Heart left ventricle (tissue), 16 donors: Measurements from ENCODE around the gene PARD6G. TPM values are rescaled to one million over a fixed set of nuclear protein-coding genes. Genes with fewer than 3 reads are reported as not detected.

Source experiments
- ATAC-seq, 4 donors: fragments of 200-7000 bp; cut with Tn5 transposase; one replicate each; pipeline ENCODE4 v1.9.1; 2020 to 2022; ENCODE audit warnings: moderate library complexity in 4 of 4, mild to moderate bottlenecking in 3 of 4, moderate number of reproducible peaks in 1 of 4
- DNase-seq, 5 donors: peaks; one replicate each; pipeline ENCODE4 v3.0.0-alpha.2; 2020
- H3K27ac ChIP-seq, 12 donors: fragments of 200-600 bp; sonication (generic) in 4 of 12; one replicate each; pipeline versions ENCODE4 v1.5.0 to v1.8.0; 2016 to 2022; ENCODE audit warnings: mild to moderate bottlenecking in 2 of 12
- H3K27me3 ChIP-seq, 9 donors: fragments of 200-600 bp; sonication (generic) in 2 of 9; one replicate each; pipeline versions ENCODE4 v1.5.1 to v1.8.0; 2016 to 2022; ENCODE audit warnings: mild to moderate bottlenecking in 3 of 9
- H3K36me3 ChIP-seq, 9 donors: fragments of 200-600 bp; sonication (generic) in 2 of 9; one replicate each; pipeline versions ENCODE4 v1.5.0 to v1.8.0; 2018 to 2022; ENCODE audit warnings: mild to moderate bottlenecking in 2 of 9
- H3K4me1 ChIP-seq, 12 donors: fragments of 200-600 bp; sonication (generic) in 4 of 12; one replicate each; pipeline versions ENCODE4 v1.5.0 to v1.8.0; 2016 to 2022; ENCODE audit warnings: mild to moderate bottlenecking in 3 of 12
- H3K4me3 ChIP-seq, 12 donors: fragments of 200-600 bp; sonication (generic) in 4 of 12; one replicate each; pipeline versions ENCODE4 v1.5.0 to v1.8.0; 2017 to 2022; ENCODE audit warnings: mild to moderate bottlenecking in 9 of 12, moderate library complexity in 4 of 12
- H3K9me3 ChIP-seq, 12 donors: fragments of 200-600 bp; sonication (generic) in 4 of 12; one replicate each; pipeline versions ENCODE4 v1.5.0 to v1.8.0; 2016 to 2022; ENCODE audit warnings: mild to moderate bottlenecking in 1 of 12
- CTCF ChIP-seq, 12 donors: fragments of 200-600 bp; sonication (generic) in 4 of 12; IDR thresholded peaks; one replicate each; pipeline versions ENCODE4 v1.5.0 to v1.8.0; 2018 to 2022; ENCODE audit warnings: antibody characterized with exemption in 12 of 12, mild to moderate bottlenecking in 5 of 12
- POLR2A ChIP-seq, 2 donors: fragments of 450-650 bp; IDR thresholded peaks; one replicate each; pipeline ENCODE4 v1.6.1; 2017; ENCODE audit warnings: antibody characterized with exemption in 2 of 2, mild to moderate bottlenecking in 2 of 2, moderate library complexity in 2 of 2
- WGBS, 4 donors: extraction: QIAGEN DNeasy Blood & Tissue Kit in 2 of 4; methylation state at CpG; one replicate each; pipeline versions ENCODE4 v1.1.5 to v1.1.7; 2013 to 2018; 5-methylcytosine and 5-hydroxymethylcytosine counted together
- intact Hi-C, 10 donors: fragments of 100-400 bp; cut with DNase I; formaldehyde crosslinking; loops; one replicate each; pipeline versions ENCODE4 v1.11.1 to v1.14.2; 2022
- polyA plus RNA-seq, 2 donors: library from polyadenylated mRNA; stranded (reverse); fragments of 200-250 nt; gene quantifications; one replicate each; pipeline ENCODE4 v1.2.3, GENCODE V29; 2013
- total RNA-seq, 9 donors: library from RNA; depleted of rRNA in 2 of 9; stranded (reverse); fragments of >200 nt in 2 of 9; fragmentation: NEBNext Ultra II Directional in 3 of 9; extraction: Animal tissue kit (Norgen Biotek cat#: 25700) in 3 of 9; gene quantifications; one replicate each; pipeline versions ENCODE4 v1.1.0 to v1.2.4, GENCODE V29; 2016 to 2023
- donor health status: ischemic (EF 13 %, LVEDD 7.1; RV severe dilation, severe dysfunction).
- donor health status: healthy with polysubstance abuse.
- donor health status: DM: no; HTN: yes; CAD: no.
- donor health status: DM: no; HTN: no; CAD: no.
- donor health status: ischemic (EF 25% LVEDD 6.9; RV normal size, moderate dysfunction).
- donor health status: ischemic (EF 25% LVEDD 5.7; RV mildly dilated, moderate dysfunction).
- donor health status: healthy.
- donor health status: DM: yes; HTN: yes; CAD: no.
- donor health status: ischemic (EF 35%, LVEDD 5.7; RV mildly dilated, moderate dysfunction).
- donor health status: nonischemic (EF 11% LVEDD 7.7; RV severe dilation, severe dysfunction).
- donor health status: DM: yes; HTN: yes; CAD: no.
- donor health status: PGD.
- donor health status: ischemic (EF 29% LVEDD 5.4; RV normal size, mild dysfunction).
- donor health status: nonischemic (EF 23%, LVEDD 6.1; RV moderate dilation, normal function).

The PARD6G gene
- total and polyA plus RNA-seq, 11 donors, result 0.69 to 4.2 (median 2.2) TPM

GRCh38 chr18:80249217-80250093, 2.1 kb upstream of the PARD6G start:
- H3K27me3 ChIP-seq, result peaks cover 0 to 15% (median 0%) of the 10 kb centered on the region in 9 donors
- no peak overlapping the region for H3K4me3 ChIP-seq
- peaks cover 0 to 20% (median 5%) of the 10 kb centered on the region in 12 donors for H3K4me1 ChIP-seq
- H3K9me3 ChIP-seq, result no peaks in the 10 kb centered on the region
- TF ChIP-seq POLR2A (IDR thresholded peaks at IDR 0.05) (no peak), CTCF (IDR thresholded peaks at IDR 0.05) (no peak)
- DNase-seq (no peak), ATAC-seq (no peak)
- H3K27ac ChIP-seq, result no peak overlapping the region
- WGBS, 4 donors, result 76 to 85% (median 83%) methylated on average over 7 of the region's 7 CpGs
- no peaks in the 10 kb centered on the region for H3K36me3 ChIP-seq
- intact Hi-C loops, result no loop called here

- 1 to 2% (median 2%) methylated on average over 21 to 106 of the region's 106 CpGs for WGBS, 4 donors
- no peaks in the 10 kb centered on the region for H3K36me3 ChIP-seq
- DNase-seq, result peak in 2 of 5 donors; percentile 20 to 43
- intact Hi-C loops, result no loop called here
- peak overlapping the region in 5 of 12 donors; percentile 25 to 46 (median 38) for H3K27ac ChIP-seq
- TF ChIP-seq CTCF (IDR thresholded peaks at IDR 0.05) (no peak), POLR2A (IDR thresholded peaks at IDR 0.05) (no peak)
- H3K27me3 ChIP-seq, result peaks cover 0 to 15% (median 0%) of the 10 kb centered on the region in 9 donors
- H3K9me3 ChIP-seq, result no peaks in the 10 kb centered on the region
- peak overlapping the region; percentile 64 to 91 (median 80) for H3K4me3 ChIP-seq
- ATAC-seq, result peak in 2 of 4 donors; percentile 21 to 33
- H3K4me1 ChIP-seq, result peaks cover 0 to 20% (median 5%) of the 10 kb centered on the region in 12 donors
Measured at GRCh38 chr18:80246445-80247392, 595 bp downstream of the PARD6G start.

- no peak for TF ChIP-seq POLR2A (IDR thresholded peaks at IDR 0.05)
- no peak for TF ChIP-seq CTCF (IDR thresholded peaks at IDR 0.05)
- ATAC-seq (no peak), DNase-seq (no peak)
- Histone ChIP-seq H3K36me3 (no peaks in the 10 kb centered on the region), H3K4me1 (peaks cover 0 to 20% (median 5%) of the 10 kb centered on the region in 12 donors), H3K27me3 (peaks cover 0 to 15% (median 0%) of the 10 kb centered on the region in 9 donors), H3K4me3 (peak overlapping the region; percentile 64 to 91 (median 80)), H3K9me3 (no peaks in the 10 kb centered on the region), H3K27ac (no peak overlapping the region)
- 29 to 55% (median 35%) methylated on average over 12 to 31 of the region's 31 CpGs for WGBS, 4 donors
- intact Hi-C loops, result no loop called here
Measured at GRCh38 chr18:80245781-80246444, 1.4 kb downstream of the PARD6G start.
